ENCODE measurements around the gene ADCY3. TPM values are rescaled to one million over a fixed set of nuclear protein-coding genes. Genes with fewer than 3 reads are reported as not detected.

The ADCY3 gene
- total RNA-seq: 100 to 1,000 TPM; 109 to 144 TPM
- polyA plus RNA-seq: 10 to 100 TPM in 1 of 2 donors, 1 to 10 TPM in 1; 7.6 to 50.7 TPM
- long read RNA-seq, donor 1, full-length matches to known transcripts: 1 of 96 reads
- long read RNA-seq, donor 1, partial matches to known transcripts: 59 of 96 reads
- long read RNA-seq, donor 1, other reads (novel, unspliced or antisense): 36 of 96 reads
- long read RNA-seq, donor 2, full-length matches to known transcripts: 7 of 95 reads
- long read RNA-seq, donor 2, partial matches to known transcripts: 22 of 95 reads
- long read RNA-seq, donor 2, other reads (novel, unspliced or antisense): 66 of 95 reads

DNA sequence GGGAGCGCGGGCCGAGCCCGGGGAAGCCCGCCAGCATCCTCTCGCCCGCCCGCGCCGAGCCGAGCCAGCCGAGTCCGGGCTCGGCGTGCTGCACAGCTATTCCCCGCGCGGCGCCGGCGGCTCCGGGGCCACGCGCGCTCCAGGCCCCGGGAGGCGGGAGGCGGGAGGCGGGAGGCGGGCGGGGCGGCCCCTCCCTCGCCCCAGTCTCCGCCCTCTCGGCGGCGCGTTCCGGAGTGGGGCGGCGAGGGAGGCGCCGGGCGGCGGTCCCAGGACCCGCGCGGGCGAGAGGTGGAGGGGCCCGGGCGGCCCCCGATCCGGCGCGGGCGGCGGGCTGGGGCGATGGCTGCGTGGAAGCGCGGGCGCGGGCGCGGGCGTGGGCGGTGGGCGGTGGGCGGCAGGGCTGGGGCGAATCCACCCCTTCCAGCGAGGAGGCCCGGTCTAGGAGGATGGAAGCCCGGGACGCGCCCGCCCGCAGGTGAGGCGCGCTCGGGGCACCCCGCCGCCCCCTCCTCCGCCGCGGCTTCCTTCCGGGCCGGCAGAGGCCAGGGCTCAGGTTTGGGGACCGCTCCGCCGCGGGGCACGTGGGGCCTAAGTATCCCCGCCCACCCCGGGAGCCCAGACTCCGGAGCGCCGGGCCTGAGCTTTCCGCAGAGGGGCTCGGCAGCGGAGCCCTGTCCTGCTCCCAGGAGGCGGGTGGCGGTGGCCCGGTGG is at the start of gene ADCY3:
Gene ADCY3 (minus strand): TSS at position 140 of the 711 bp plus-strand sequence. CDS start 1,250 bp downstream, outside the sequence.
- peak; percentile 70 to 89 for DNase-seq
- intact Hi-C loops (cut with DNase I): no loop called here
- H3K9me3 ChIP-seq (ENCODE audit: control insufficient read depth, low read length): no peaks in the 10 kb centered on the region

DNA sequence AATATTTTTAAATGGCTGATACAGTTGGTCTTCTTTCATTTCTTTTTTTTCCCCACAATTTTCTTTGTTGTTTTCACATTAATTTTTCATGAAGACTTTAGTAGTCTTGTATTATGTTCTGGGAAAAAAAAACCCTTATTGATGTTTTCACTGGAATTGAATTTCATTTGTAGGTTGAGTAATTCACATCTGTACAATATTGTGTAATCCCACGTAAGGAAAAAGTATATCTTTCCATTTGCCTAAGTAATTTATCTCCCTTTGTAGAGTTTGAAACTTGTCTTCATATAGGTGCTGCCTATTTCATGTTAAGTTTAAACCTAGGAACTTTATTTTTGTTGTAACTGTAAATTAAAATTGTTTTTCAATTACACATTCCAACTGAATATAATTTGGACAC is 49.7 kb upstream of the ADCY3 start:
- DNase-seq: no peak
- no peaks in the 10 kb centered on the region for H3K27me3 ChIP-seq (ENCODE audit: control insufficient read depth in 1 of 2, insufficient read depth in 2 of 2, low read length in 1 of 2)
- no peak overlapping the region for H3K27ac ChIP-seq (ENCODE audit: low read depth in 1 of 2, low read length in 2 of 2)
- H3K4me3 ChIP-seq (ENCODE audit: low read length in 2 of 2): no peak overlapping the region
- intact Hi-C loops (cut with DNase I): loop anchor here in 1 of 2 donors (5.0 kb wide), 1 partner anchor 73 kb away; the partner anchor contains the start of gene EFR3B
- H3K9me3 ChIP-seq (ENCODE audit: control insufficient read depth, low read length): no peaks in the 10 kb centered on the region
- ATAC-seq (ENCODE audit: low FRiP score): no peak
- no peaks in the 10 kb centered on the region for H3K4me1 ChIP-seq (ENCODE audit: control insufficient read depth in 1 of 2, insufficient read depth in 2 of 2, low read length in 2 of 2)
- peaks cover 1 to 7% of the 10 kb centered on the region in 2 donors for H3K36me3 ChIP-seq (ENCODE audit: control insufficient read depth in 1 of 2, insufficient read depth in 2 of 2, low read length in 1 of 2)
- 87 to 95% methylated on average over 1 of the region's 1 CpG for WGBS, 2 donors

More for the DNA sequence above, at the start of gene ADCY3:
- 0 to 1% methylated on average over 43 to 103 of the region's 103 CpGs for WGBS, 2 donors
- no peaks in the 10 kb centered on the region for H3K27me3 ChIP-seq (ENCODE audit: control insufficient read depth in 1 of 2, insufficient read depth in 2 of 2, low read length in 1 of 2)
- no peaks in the 10 kb centered on the region for H3K36me3 ChIP-seq (ENCODE audit: control insufficient read depth in 1 of 2, insufficient read depth in 2 of 2, low read length in 1 of 2)
- H3K4me1 ChIP-seq (ENCODE audit: control insufficient read depth in 1 of 2, insufficient read depth in 2 of 2, low read length in 2 of 2): no peaks in the 10 kb centered on the region
- ATAC-seq (ENCODE audit: low FRiP score): peak; percentile 76
- no peak within 1 kb of the TSS for H3K27ac ChIP-seq (ENCODE audit: low read depth in 1 of 2, low read length in 2 of 2)
- H3K4me3 ChIP-seq (ENCODE audit: low read length in 2 of 2): peak within 1 kb of the TSS; percentile 84 to 85

GRCh38 chr2:24961903-24962302 is 41.9 kb upstream of the ADCY3 start:
- H3K36me3 ChIP-seq (ENCODE audit: control insufficient read depth in 1 of 2, insufficient read depth in 2 of 2, low read length in 1 of 2): peaks cover 1 to 12% of the 10 kb centered on the region in 2 donors
- intact Hi-C loops (cut with DNase I): no loop called here
- DNase-seq (no peak), ATAC-seq (ENCODE audit: low FRiP score) (no peak)
- no peak overlapping the region for H3K27ac ChIP-seq (ENCODE audit: low read depth in 1 of 2, low read length in 2 of 2)
- WGBS, 2 donors: 96% methylated on average over 1 of the region's 1 CpG
- no peak overlapping the region for H3K4me3 ChIP-seq (ENCODE audit: low read length in 2 of 2)
- H3K27me3 ChIP-seq (ENCODE audit: control insufficient read depth in 1 of 2, insufficient read depth in 2 of 2, low read length in 1 of 2): no peaks in the 10 kb centered on the region
- H3K9me3 ChIP-seq (ENCODE audit: control insufficient read depth, low read length): no peaks in the 10 kb centered on the region
- no peaks in the 10 kb centered on the region for H3K4me1 ChIP-seq (ENCODE audit: control insufficient read depth in 1 of 2, insufficient read depth in 2 of 2, low read length in 2 of 2)

GRCh38 chr2:24959761-24960160 is 39.7 kb upstream of the ADCY3 start:
- peaks cover 3 to 9% of the 10 kb centered on the region in 2 donors for H3K36me3 ChIP-seq (ENCODE audit: control insufficient read depth in 1 of 2, insufficient read depth in 2 of 2, low read length in 1 of 2)
- H3K4me3 ChIP-seq (ENCODE audit: low read length in 2 of 2): no peak overlapping the region
- no peak overlapping the region for H3K27ac ChIP-seq (ENCODE audit: low read depth in 1 of 2, low read length in 2 of 2)
- H3K9me3 ChIP-seq (ENCODE audit: control insufficient read depth, low read length): no peaks in the 10 kb centered on the region
- H3K27me3 ChIP-seq (ENCODE audit: control insufficient read depth in 1 of 2, insufficient read depth in 2 of 2, low read length in 1 of 2): no peaks in the 10 kb centered on the region
- no peaks in the 10 kb centered on the region for H3K4me1 ChIP-seq (ENCODE audit: control insufficient read depth in 1 of 2, insufficient read depth in 2 of 2, low read length in 2 of 2)
- intact Hi-C loops (cut with DNase I): no loop called here
- ATAC-seq (ENCODE audit: low FRiP score): no peak
- no peak for DNase-seq

- no peaks in the 10 kb centered on the region for H3K4me1 ChIP-seq (ENCODE audit: control insufficient read depth in 1 of 2, insufficient read depth in 2 of 2, low read length in 2 of 2)
- no peaks in the 10 kb centered on the region for H3K27me3 ChIP-seq (ENCODE audit: control insufficient read depth in 1 of 2, insufficient read depth in 2 of 2, low read length in 1 of 2)
- no peak for ATAC-seq (ENCODE audit: low FRiP score)
- WGBS, 2 donors: 91 to 97% methylated on average over 3 of the region's 3 CpGs
- peaks cover 8 to 9% of the 10 kb centered on the region in 2 donors for H3K36me3 ChIP-seq (ENCODE audit: control insufficient read depth in 1 of 2, insufficient read depth in 2 of 2, low read length in 1 of 2)
- intact Hi-C loops (cut with DNase I): no loop called here
- no peak overlapping the region for H3K27ac ChIP-seq (ENCODE audit: low read depth in 1 of 2, low read length in 2 of 2)
- H3K4me3 ChIP-seq (ENCODE audit: low read length in 2 of 2): no peak overlapping the region
- H3K9me3 ChIP-seq (ENCODE audit: control insufficient read depth, low read length): no peaks in the 10 kb centered on the region
- no peak for DNase-seq
These were observed 38.4 kb upstream of the ADCY3 start for GRCh38 chr2:24958411-24958935.

GRCh38 chr2:24957976-24958375 is 37.9 kb upstream of the ADCY3 start:
- WGBS, 2 donors: 89 to 90% methylated on average over 2 of the region's 2 CpGs
- no peak for ATAC-seq (ENCODE audit: low FRiP score)
- H3K4me1 ChIP-seq (ENCODE audit: control insufficient read depth in 1 of 2, insufficient read depth in 2 of 2, low read length in 2 of 2): no peaks in the 10 kb centered on the region
- H3K27me3 ChIP-seq (ENCODE audit: control insufficient read depth in 1 of 2, insufficient read depth in 2 of 2, low read length in 1 of 2): no peaks in the 10 kb centered on the region
- no peaks in the 10 kb centered on the region for H3K9me3 ChIP-seq (ENCODE audit: control insufficient read depth, low read length)
- H3K27ac ChIP-seq (ENCODE audit: low read depth in 1 of 2, low read length in 2 of 2): no peak overlapping the region
- DNase-seq: no peak
- H3K4me3 ChIP-seq (ENCODE audit: low read length in 2 of 2): no peak overlapping the region
- intact Hi-C loops (cut with DNase I): no loop called here
- H3K36me3 ChIP-seq (ENCODE audit: control insufficient read depth in 1 of 2, insufficient read depth in 2 of 2, low read length in 1 of 2): peaks cover 8 to 9% of the 10 kb centered on the region in 2 donors

DNA sequence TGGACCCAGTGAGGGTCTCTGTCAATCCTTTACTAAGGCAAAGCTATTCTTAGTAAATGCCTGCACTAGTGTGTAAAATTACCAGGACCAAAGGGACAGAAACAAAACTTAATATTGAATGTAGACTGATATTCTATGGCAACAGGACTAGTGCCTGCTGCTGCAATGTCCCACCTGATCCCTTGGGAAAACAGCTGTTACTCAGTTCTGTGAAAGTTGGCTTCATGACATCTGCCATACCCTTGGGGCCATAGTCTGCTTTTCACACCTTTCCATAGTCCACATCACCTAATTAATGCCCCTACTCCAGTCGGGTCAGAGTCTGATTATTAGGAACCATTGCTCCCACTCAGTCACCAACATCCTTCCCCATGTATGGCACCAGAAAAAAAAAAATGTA is 37.2 kb upstream of the ADCY3 start:
- intact Hi-C loops (cut with DNase I): no loop called here
- no peak for DNase-seq
- Histone ChIP-seq H3K4me3 (ENCODE audit: low read length in 2 of 2) (no peak overlapping the region), H3K4me1 (ENCODE audit: control insufficient read depth in 1 of 2, insufficient read depth in 2 of 2, low read length in 2 of 2) (no peaks in the 10 kb centered on the region), H3K27ac (ENCODE audit: low read depth in 1 of 2, low read length in 2 of 2) (no peak overlapping the region), H3K36me3 (ENCODE audit: control insufficient read depth in 1 of 2, insufficient read depth in 2 of 2, low read length in 1 of 2) (peaks cover 8 to 9% of the 10 kb centered on the region in 2 donors), H3K9me3 (ENCODE audit: control insufficient read depth, low read length) (no peaks in the 10 kb centered on the region), H3K27me3 (ENCODE audit: control insufficient read depth in 1 of 2, insufficient read depth in 2 of 2, low read length in 1 of 2) (no peaks in the 10 kb centered on the region)
- 92 to 93% methylated on average over 1 of the region's 1 CpG for WGBS, 2 donors
- ATAC-seq (ENCODE audit: low FRiP score): no peak

DNA sequence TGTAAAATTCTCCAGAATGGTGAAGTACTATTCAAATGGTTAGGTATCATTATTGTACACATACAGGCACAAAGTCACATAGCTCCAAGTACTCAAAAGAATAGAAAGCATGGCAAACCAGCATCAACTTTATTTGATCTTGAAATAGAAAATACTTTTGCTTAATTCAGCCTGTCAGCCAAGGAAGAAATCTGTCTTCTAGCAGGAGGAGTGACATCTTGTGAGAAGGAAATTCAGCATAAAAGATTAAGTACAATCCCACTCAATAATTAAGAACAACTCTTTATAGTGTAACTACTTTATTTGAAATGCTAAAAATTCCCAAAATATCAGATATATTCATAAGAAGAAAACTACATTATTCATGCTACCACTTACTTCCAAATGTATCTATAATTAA is 35.9 kb upstream of the ADCY3 start:
- Histone ChIP-seq H3K4me1 (ENCODE audit: control insufficient read depth in 1 of 2, insufficient read depth in 2 of 2, low read length in 2 of 2) (no peaks in the 10 kb centered on the region), H3K9me3 (ENCODE audit: control insufficient read depth, low read length) (no peaks in the 10 kb centered on the region), H3K27ac (ENCODE audit: low read depth in 1 of 2, low read length in 2 of 2) (no peak overlapping the region), H3K27me3 (ENCODE audit: control insufficient read depth in 1 of 2, insufficient read depth in 2 of 2, low read length in 1 of 2) (no peaks in the 10 kb centered on the region), H3K4me3 (ENCODE audit: low read length in 2 of 2) (no peak overlapping the region), H3K36me3 (ENCODE audit: control insufficient read depth in 1 of 2, insufficient read depth in 2 of 2, low read length in 1 of 2) (peaks cover 8 to 9% of the 10 kb centered on the region in 2 donors)
- ATAC-seq (ENCODE audit: low FRiP score) (no peak), DNase-seq (no peak)
- intact Hi-C loops (cut with DNase I): no loop called here

GRCh38 chr2:24955232-24955631 is 35.2 kb upstream of the ADCY3 start:
- ATAC-seq (ENCODE audit: low FRiP score): no peak
- no peak overlapping the region for H3K27ac ChIP-seq (ENCODE audit: low read depth in 1 of 2, low read length in 2 of 2)
- H3K4me1 ChIP-seq (ENCODE audit: control insufficient read depth in 1 of 2, insufficient read depth in 2 of 2, low read length in 2 of 2): no peaks in the 10 kb centered on the region
- intact Hi-C loops (cut with DNase I): no loop called here
- H3K27me3 ChIP-seq (ENCODE audit: control insufficient read depth in 1 of 2, insufficient read depth in 2 of 2, low read length in 1 of 2): no peaks in the 10 kb centered on the region
- DNase-seq: no peak
- no peak overlapping the region for H3K4me3 ChIP-seq (ENCODE audit: low read length in 2 of 2)
- H3K36me3 ChIP-seq (ENCODE audit: control insufficient read depth in 1 of 2, insufficient read depth in 2 of 2, low read length in 1 of 2): peaks cover 8 to 9% of the 10 kb centered on the region in 2 donors
- no peaks in the 10 kb centered on the region for H3K9me3 ChIP-seq (ENCODE audit: control insufficient read depth, low read length)

Data from aorta (tissue), 5 donors.